ENCODE data around the gene HACL1.
"Not testable (repeated sequence)": the region's sequence is repeated elsewhere in the genome, so short reads cannot be mapped to it uniquely, and the experiment has no call there.

The HACL1 gene

GRCh38 chr3:15629860-15630597, 28.7 kb upstream of the HACL1 start:
- peak; percentile 82 for DNase-seq (ENCODE audit: low spot score)

GRCh38 chr3:15628967-15629366, 27.6 kb upstream of the HACL1 start:
- no peak for DNase-seq (ENCODE audit: low spot score)

GRCh38 chr3:15623535-15624440, 22.4 kb upstream of the HACL1 start:
- no peak for DNase-seq (ENCODE audit: low spot score)

GRCh38 chr3:15619659-15620464, 18.5 kb upstream of the HACL1 start:
- DNase-seq (ENCODE audit: low spot score), result not testable (repeated sequence)

GRCh38 chr3:15616053-15616452, 14.7 kb upstream of the HACL1 start:
- DNase-seq (ENCODE audit: low spot score), result no peak

GRCh38 chr3:15614958-15615357, 13.6 kb upstream of the HACL1 start:
- DNase-seq (ENCODE audit: low spot score), result no peak

- DNase-seq (ENCODE audit: low spot score), result no peak
Observed at GRCh38 chr3:15612001-15612400, 10.6 kb upstream of the HACL1 start.

- DNase-seq (ENCODE audit: low spot score), result no peak
Observed at GRCh38 chr3:15611018-15611417, 9.6 kb upstream of the HACL1 start.

- peak; percentile 70 for DNase-seq (ENCODE audit: low spot score)
Observed at GRCh38 chr3:15610082-15610759, 8.9 kb upstream of the HACL1 start.

- no peak for DNase-seq (ENCODE audit: low spot score)
Observed at GRCh38 chr3:15606434-15606891, 5.1 kb upstream of the HACL1 start.

GRCh38 chr3:15604584-15604983, 3.2 kb upstream of the HACL1 start:
- not testable (repeated sequence) for DNase-seq (ENCODE audit: low spot score)

- not testable (repeated sequence) for DNase-seq (ENCODE audit: low spot score)
Observed at GRCh38 chr3:15602816-15603215, 1.4 kb upstream of the HACL1 start.

GRCh38 chr3:15602146-15602536, 772 bp upstream of the HACL1 start:
- no peak for DNase-seq (ENCODE audit: low spot score)

- DNase-seq (ENCODE audit: low spot score), result peak; percentile 16
Observed at GRCh38 chr3:15601046-15601398, 347 bp downstream of the HACL1 start.

GRCh38 chr3:15595955-15596354, 5.4 kb downstream of the HACL1 start:
- DNase-seq (ENCODE audit: low spot score), result no peak

GRCh38 chr3:15592968-15593367, 8.4 kb downstream of the HACL1 start:
- no peak for DNase-seq (ENCODE audit: low spot score)

- DNase-seq (ENCODE audit: low spot score), result no peak
Observed at GRCh38 chr3:15591928-15592327, 9.4 kb downstream of the HACL1 start.

- DNase-seq (ENCODE audit: low spot score), result no peak
Observed at GRCh38 chr3:15591242-15591641, 10.1 kb downstream of the HACL1 start.

GRCh38 chr3:15585111-15585845, 16.1 kb downstream of the HACL1 start:
- no peak for DNase-seq (ENCODE audit: low spot score)

GRCh38 chr3:15581471-15582394, 19.6 kb downstream of the HACL1 start:
- DNase-seq (ENCODE audit: low spot score), result no peak

Measured in AG08395 (cell line).